HG03175 (cell line): ENCODE results near the gene HNRNPLL.
"Not testable (repeated sequence)": the region's sequence is repeated elsewhere in the genome, so short reads cannot be mapped to it uniquely, and the experiment has no call there.

Experiments
- ATAC-seq: cut with Tn5 transposase; IDR thresholded peaks from one replicate; pipeline ENCODE4 v1.9.1; 2021; ENCODE audit warnings: mild to moderate bottlenecking, moderate library complexity; ENCODE audit not compliant: unreplicated experiment

The HNRNPLL gene

DNA sequence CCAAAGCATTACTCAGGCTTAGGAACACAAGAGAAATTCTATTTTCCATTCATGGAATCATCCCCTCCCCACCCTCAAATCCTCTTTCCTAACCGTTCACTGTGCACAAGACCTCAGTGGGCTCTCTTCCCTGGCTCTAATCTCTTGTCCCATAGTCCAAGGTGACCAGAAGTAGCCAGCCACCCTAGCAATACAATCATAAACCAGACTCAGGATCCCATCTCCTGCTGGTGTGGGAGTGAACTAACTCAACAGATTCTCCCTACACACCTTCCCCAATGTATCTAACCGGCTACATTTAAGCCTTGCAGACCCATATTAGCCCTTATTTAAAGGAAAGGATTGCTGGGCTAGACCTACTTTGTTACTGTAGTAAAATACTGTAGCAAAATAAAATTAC is 45.5 kb downstream of the HNRNPLL start:
- no peak for ATAC-seq

DNA sequence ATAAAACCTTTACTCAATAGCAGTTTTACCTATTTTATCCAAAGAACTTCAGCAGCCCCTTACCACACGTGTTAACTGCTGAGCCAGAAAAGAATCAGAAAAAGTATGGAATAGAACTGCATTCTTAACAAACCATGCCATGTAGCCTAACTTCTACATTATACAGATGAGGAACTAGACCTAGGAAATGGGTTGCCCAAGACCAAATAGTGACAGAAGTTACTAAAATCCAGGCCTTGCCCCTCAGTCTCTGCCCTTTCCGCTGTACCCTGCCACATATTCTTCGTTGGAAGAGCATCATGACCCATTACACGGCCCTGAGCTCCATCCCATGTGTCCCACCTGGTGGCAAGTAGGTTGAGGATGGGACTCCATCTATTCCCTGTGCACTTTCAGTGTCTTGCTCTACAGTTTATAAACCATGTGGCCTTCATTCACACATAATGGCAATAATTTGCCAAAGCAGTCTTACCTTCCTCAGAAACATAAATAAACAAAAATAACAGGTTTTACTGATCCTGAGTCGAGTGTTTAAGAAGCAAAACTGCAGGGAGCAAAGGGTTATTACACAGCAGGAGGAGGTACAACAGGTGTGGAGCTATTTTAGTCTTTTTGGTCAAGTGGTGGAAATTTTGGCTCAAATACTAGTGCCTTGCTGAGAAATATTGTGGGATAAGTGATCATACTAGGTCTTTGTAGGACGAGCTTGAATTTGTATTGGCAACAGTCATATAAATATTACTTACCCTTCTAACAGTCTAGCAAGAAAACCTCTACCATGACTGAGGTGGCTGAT is 46.5 kb downstream of the HNRNPLL start:
- no peak for ATAC-seq

DNA sequence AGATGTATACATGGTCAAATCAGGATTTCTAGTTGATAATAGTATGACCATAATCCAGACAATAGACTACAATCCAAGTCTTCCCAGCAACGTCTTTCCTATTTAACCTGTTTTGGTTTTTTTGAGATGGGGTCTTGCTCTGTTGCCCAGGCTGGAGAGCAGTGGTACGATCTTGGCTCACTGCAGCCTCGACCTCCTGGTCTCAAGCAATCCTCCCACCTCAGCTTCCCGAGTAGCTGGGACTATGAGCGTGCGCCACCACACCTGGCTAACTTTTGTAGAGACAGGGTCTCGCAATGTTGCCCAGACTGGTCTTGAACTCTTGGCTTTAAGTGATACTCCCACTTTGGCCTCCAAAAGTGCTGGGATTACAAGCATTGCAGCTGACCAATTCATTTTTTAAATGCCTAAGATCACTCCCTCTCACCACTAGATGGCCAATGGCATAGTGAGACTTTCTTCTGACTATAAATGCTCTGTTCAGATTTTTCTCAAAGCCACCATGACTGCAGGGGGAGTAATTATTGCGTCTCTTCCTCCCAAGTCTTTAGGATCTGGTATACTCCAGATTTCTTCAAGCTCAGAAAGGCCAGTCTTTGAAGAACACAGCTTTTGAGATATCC is 47.6 kb downstream of the HNRNPLL start:
- ATAC-seq = no peak

DNA sequence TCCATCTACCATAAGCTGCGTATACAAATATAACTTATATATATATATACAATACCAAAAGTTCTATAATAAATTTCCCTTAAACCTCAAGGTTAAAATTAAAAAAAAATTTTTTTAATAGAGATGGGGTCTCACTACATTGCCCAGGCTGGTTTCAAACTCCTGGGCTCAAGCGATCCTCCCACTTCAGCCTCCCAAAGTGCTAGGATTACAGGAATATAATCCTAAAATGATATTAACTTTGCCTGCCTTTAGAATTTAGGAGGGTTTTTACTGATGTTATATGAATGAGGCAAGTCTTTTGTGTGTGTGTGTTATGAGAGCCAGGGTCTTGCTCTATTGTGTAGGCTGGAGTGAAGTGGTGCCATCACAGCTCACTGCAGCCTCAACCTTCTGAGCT is 49.2 kb downstream of the HNRNPLL start:
- ATAC-seq = no peak

DNA sequence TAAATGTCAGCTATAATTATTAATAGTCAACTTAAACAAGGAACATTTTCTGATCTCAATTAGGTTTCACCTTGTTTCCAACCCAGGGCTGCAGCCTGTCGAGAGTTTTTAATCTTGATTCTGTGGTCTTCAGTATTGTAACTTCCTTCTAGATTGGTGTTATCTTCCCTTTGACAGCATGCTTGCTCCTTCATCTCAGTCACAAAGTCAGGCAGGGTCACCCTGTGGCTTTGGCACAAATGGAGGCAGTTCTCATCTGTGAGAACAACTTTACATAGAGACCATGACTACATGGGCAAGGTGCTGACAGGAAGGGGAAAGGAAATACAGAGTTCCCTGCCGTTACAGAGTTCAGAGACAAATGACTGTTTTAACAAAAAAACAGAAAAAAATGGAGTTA is 50.5 kb downstream of the HNRNPLL start:
- no peak for ATAC-seq

DNA sequence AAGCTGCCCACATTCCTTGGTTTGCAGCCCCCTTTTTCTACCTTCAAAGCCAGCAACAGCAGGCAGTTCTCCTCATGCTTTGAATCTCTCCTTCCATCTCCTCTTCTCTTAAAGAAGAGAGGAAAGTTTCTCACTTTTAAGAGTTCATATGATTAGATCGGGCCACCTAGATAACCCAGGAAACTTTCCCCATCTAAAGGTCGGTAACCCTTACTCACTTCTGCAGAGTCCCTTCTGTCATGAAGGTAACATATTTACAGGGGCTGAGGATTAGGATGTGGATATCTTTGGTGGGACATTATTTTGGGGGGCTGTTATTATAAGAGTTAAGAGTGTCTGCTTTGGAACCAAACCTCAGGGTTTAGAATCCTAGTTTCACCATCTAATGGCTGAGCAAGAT is 51.0 kb downstream of the HNRNPLL start:
- ATAC-seq = no peak

DNA sequence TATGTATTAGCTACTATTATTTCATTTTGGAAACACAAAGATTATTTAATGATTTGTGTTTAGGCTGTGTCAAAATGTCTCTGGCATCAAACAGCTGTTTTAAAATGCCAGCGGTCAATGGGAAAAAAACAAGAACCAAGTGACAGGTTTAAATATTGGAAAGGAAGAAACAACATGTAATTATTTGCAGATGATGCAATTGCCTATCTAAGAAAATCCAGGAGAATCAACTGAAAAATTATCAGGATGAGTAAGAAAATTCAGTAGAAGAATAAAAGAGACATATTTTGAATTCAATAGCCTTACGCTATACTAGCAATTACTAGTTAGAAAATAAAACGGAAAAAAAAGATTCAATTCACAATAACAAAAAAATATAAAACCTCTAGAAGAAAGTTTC is 51.6 kb downstream of the HNRNPLL start:
- ATAC-seq = no peak

DNA sequence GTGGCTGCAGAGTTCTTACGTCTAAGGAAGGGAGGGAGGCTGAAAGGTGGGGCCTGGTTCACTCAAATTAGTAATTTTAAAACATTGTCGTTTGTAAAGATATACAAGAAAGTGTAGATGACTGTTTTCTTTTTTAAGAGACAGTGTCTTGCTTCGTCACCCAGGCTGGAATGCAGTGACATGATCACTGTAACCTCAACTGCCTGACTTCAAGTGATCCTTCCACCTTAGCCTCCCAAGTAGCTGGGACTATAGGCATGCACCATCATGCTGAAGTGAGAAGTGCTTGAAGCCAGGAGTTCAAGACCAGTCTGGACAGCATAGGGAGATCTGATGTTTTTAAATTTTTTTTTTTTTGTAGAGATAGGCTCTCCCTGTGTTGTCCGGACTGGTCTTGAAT is 52.9 kb downstream of the HNRNPLL start:
- ATAC-seq = no peak

DNA sequence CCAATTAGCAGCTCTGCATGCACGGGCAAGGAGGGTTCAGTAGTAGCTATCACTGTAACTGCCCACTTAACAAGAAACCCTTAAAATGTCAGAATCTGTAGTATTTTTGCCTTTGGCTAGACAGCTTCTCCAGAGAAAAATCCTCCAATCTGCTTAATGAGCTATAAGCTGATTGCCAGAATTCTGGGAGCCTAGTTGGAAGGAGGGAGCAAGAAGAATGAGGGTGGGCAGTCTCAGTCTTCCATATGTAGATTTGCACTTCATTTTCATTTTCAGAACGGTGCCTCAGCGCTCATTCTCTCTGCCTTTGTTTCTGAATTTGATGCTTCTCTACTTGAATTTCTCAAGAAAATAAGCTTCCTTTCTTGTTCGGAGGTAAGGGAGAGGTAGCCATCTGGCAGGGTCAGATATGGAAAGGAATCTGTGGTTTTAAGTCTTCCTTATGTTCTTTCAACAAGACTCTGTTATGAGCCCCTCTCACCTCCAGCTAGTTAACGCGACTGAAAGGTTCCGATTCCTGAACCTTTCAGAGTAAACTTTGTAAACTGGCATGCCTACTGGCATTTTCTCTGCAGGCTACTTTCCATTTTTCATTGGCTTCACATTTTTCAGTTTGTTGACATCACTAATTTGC is 53.5 kb downstream of the HNRNPLL start:
- no peak for ATAC-seq

DNA sequence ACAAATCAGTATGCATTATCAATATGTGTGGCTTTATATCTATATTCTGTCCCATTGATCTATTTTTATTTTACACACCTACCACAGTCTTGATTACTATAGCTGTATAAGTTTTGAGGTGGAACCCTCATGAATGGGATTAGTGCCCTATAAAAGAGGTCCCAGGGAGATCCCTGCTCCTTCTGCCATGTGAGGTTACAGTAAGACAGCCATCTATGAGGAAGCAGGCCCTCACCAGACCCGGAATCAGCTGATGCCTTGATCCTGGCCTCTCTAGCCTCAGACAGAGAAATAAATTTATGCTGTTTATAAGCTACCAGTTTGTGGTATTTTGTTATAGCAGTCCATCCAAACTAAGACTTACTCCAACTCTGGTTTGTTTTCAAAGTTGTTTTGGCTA is 54.9 kb downstream of the HNRNPLL start:
- ATAC-seq = no peak

DNA sequence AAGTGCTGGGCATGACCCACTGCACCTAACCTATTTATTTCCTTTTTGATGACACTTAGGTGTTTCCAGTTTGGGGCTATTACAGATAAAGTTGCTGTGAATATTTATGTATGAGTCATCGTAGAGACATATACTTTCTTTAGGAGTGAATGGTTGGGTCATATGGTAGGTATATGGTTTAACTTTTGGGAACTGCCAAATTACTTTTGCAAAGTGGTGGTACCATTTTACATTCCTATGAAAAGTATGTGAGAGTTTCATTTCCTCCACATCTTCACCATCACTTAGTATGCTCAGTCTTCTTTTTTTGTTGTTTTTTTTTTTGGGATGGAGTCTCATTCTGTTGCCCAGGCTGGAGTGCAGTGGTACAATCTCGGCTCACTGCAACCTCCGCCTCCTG is 56.1 kb downstream of the HNRNPLL start:
- ATAC-seq = no peak

DNA sequence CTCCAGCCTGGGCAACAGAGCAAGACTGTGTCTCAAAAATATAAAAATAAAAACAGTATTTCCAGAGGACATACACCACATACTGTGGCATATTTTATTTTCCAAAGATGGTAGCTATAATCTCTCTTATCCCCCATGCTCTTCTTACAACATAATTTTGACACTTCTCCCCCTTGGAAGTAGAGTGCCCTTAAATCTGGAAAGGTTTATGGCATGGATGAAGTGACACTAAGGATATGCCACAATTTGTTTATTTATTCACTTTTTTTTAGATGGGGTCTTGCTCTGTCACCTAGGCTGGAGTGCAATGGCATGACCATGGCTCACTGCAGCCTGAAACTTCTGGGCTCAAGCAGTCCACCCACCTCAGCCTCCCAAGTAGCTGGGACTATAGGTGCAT is 56.7 kb downstream of the HNRNPLL start:
- no peak for ATAC-seq

DNA sequence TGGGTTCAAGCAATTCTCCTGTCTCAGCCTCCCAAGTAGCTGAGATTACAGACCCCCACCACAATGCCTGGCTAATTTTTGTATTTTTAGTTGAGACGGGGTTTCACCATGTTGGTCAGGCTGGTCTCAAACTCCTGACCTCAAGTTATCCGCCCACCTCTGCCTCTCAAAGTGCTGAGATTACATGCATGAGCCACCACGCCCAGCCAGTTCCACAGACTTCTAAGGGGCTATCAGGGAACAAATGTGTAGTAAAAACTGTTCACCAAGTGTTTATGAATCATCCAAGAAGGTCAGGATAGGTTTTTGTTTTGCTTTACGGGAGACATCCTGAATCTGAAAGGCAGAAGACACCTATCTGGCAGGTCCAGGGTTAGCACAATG is 60.5 kb downstream of the HNRNPLL start:
- ATAC-seq = not testable (repeated sequence)

DNA sequence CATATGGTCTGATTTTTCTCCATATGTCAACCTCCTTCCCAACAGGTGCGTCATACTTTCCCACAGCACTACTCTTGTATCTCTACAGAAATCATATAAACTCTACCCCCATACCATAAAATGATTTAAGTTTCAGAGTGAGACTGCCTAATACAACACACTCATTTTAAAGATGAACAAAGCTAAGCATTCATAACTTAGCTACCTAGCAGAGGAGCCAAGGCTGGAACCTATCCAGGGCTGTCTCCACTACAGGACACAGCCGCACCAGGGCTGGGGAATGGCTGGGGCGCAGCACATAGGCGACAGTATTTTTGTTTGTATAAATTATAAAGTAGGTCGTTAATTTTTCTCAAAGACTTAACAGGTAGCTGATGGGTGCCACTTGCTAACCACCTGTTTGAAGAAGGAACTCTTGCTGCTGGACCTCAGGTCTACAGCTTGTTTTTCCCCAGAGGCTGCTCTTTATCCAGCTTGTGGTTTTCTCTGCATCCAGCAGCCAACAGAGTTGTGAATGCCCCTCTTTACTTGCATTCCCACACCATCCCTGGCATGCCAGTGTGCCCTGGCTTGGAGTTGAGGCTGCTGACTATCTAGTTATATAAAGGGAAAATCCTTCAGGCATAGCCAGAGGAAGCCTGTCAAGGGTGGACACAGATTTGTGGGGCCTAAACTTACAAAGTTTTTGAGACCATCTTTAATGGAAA is 62.0 kb downstream of the HNRNPLL start:
- ATAC-seq = no peak

DNA sequence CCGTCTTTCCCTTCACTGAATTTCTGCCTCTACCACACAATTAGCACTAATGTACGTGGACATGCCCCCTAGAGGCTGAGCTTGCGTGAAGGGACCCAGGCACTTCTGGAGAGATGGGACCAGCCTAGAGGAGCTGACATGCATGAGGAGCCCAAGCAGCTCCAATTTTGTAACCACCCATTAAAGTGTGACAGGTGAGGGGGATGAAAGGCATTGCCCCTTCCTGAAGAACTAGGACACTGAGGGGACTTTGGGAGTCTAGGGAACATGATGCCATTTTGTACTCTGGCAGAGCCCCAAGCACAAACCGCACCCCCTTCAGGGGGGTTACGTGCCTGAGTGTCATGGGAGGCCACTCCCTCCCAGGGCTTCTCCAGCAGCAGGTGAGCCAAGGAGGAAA is 63.6 kb downstream of the HNRNPLL start:
- ATAC-seq = no peak

DNA sequence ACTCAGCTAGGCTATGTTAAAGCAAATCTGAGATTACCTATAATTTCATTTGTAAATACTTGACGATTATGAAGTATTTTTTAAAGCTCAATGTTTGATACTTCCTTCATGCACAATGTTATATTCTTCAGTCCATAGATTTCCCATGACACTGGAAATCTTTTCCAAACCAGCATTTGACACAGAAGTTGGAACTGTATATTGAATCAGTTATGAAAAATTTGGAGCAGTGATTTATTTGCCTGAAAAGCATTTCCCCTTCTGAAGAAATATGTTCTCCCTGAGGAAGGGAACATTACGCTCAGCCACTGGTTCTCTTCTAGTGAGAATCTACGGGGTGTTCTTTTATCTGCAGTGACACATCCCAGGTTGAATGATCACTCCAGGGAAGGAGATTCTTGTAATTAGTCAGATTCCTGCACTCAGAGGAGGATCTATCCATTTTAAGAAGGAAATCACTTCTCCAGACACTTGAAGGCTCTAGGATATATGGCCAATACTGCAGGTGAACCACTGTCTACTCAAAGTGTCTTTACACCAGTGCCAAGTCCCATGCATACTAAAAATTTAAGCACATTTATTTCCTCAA is 64.7 kb downstream of the HNRNPLL start:
- ATAC-seq = no peak

DNA sequence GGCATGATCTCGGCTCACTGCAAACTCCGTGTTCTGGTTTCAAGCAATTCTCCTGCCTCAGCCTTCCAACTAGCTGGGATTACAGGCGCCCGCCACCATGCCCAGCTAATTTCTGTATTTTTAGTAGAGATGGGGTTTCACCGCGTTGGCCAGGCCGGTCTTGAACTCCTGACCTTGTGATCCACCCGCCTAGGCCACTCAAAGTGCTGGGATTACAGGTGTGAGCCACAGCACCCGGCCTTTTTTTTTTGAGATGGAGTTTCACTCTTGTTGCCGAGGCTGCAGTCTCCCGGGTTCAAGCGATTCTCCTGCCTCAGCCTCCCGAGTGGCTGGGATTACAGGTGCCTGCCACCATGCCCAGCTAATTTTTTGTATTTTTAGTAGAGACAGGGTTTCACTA is 65.4 kb downstream of the HNRNPLL start:
- ATAC-seq = not testable (repeated sequence)

DNA sequence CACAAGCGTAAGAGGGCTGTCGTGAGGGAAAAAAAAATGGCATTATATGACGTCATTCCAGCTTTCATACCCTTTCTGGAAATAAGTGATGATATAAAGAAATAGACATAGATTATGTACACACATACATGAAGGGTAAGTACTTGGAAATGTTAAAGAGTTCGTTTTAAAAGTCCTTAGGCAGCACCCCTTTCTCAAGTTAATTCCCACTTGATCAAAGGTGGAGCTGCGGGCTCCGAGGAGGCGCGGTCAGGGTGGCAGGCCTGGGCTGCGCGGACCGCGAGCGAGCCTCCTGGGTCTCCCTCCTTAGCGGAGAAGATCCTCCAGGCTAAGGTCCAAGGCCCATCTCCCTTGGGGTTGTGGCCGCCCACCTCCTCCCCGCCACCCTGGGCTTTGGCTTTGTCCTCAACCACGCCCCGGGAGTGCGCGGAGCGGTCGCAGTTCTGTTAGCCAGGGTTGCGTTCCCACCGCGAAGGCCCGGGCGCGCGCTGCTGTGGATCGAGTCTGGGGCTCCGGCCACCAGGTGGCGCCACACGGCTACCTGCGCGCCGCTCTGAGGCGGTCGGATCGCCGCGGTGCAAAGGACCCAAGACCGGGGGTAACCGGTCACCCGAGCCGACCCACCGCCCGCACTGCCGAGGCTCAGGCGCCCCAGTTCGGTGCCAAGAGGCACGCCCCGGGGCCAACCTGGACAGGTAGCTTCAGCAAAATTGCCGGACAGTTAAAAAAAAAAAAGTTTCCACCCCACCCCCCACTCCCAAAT is 66.8 kb downstream of the HNRNPLL start:
- peak; percentile 52 for ATAC-seq

DNA sequence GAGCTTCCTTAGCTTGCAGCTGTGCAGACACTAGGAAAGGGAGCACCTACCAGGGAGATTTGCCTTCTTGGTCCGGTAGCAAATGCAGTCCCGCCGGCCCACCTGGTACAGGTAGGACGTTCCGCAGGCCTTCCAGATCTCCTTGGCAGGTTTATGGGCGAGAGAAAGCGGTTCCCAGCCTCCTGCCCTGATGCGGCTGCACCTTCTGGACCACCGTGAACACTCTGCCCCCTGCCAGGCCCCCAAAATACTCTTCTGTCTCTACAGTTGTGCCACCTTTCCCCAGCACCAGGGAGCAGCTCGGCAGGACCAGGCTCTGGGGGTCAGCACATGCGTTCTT is 67.4 kb downstream of the HNRNPLL start:
- no peak for ATAC-seq

DNA sequence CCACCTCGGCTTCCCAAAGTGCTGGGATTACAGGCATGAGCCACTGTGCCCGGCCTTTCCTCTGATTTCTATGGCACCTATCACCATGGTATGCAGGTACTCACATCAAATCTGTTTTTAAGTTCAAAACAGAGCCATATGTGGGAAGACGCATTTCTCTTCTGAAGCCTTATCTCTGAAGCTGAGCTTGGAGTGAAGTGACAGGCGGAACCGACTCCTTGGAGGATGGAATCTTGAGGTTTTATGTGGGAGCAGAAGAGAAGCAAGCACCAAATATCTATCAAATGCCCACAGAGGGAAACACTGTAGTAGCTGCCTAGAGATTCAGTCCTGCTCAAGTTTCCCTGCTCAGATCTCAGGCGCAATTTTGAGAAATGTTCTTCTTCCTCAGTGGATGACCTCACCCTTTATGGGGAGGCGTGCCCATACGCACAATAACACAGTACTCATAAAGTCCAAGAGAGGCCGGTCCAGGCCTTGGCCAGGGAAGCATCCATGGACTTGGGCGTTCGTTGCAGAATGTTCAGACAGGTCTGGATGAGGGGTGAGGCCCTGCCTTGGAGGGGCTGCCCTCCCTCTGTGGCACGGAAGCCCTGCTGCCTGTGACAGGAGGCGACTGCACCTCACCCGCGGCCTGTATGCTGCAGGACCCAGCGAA is 67.9 kb downstream of the HNRNPLL start:
- no peak for ATAC-seq
